ENCODE results near the gene SPSB3.
A peak's percentile ranks its signal among the peaks of the same experiment; 100 is the strongest.

Gene SPSB3

DNA sequence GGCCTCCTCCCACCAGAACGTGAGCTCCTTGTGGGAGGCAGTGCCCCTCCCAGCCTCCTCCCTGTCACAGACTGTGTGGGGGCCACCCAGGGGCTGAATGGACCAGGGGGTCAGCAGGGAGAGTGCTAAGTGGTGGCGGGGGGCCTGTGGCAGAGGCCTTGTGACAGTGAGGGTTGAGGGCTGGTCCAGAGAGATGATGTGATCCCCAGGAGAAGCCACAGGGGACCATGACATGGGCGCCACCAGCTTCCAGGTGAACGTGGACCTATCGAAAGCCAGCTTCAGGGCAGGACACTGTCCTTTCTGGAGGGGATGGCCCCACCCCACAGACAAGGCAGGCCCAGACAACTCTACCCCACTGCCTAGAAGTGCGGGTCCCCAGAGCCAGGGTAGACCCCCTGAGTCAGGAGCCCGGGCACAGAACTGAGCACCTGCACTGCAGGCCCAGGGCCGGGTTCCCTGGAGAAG is 3.1 kb downstream of the SPSB3 start:
- in situ Hi-C loops (cut with HindIII; ENCODE audit: low pct_ligation_motif_present, low pct_unique_long_range_greater_than_20kb, low sequenced_read_pairs), result no loop called here
- DNase-seq, result no peak

DNA sequence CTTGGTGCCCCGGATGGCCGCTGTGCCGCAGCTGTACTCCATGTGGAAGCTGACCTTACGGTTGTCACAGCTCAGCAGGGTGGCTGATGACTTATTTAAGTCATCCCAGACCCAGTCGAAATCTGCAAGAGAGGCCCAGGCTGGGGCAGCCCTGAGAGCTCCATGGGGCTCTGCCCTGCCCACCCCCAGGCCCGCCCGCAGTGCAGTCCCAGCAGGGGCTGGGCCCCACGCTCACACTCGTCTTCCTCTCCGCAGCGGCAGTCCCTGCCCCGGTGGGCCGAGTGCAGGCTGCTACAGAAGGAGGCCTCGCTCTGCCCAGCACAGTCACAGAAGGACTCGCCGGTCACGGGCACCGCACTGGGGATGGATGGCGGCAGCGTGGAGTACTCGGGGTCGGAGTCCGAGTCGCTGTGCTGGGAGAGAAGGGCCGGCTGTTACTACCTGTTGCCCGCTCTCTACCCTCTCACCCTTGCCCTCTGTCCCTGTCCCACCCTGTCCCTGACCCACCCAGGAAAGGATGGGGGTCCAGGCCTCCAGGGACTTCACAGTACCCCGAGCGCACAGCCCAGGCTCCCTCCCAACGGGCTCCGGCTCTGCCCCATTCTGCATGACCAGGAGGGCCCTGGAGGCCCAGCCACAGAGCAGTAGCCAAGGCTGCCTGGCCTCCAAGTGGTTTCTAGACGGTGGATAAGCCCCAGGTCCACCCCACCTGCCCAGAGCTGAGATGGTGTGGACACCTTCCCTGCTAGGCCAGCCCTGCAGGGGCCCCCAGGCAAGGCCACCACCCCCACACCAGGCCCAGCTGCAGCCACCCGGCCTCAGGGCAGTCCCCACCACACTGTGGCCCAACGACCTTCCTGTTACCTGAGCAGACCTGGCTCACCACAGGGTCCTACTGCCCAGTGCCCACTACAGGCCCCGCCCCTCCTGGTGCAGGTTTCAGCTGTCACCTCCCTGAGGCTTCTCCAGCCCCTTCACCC is 3.9 kb downstream of the SPSB3 start:
- DNase-seq, result no peak
- in situ Hi-C loops (cut with HindIII; ENCODE audit: low pct_ligation_motif_present, low pct_unique_long_range_greater_than_20kb, low sequenced_read_pairs), result no loop called here

- in situ Hi-C loops (cut with HindIII; ENCODE audit: low pct_ligation_motif_present, low pct_unique_long_range_greater_than_20kb, low sequenced_read_pairs), result no loop called here
- DNase-seq, result no peak
These were observed 4.8 kb downstream of the SPSB3 start for GRCh38 chr16:1777375-1778199.

GRCh38 chr16:1776991-1777374 is 5.4 kb downstream of the SPSB3 start:
- in situ Hi-C loops (cut with HindIII; ENCODE audit: low pct_ligation_motif_present, low pct_unique_long_range_greater_than_20kb, low sequenced_read_pairs), result no loop called here
- DNase-seq, result no peak

DNA sequence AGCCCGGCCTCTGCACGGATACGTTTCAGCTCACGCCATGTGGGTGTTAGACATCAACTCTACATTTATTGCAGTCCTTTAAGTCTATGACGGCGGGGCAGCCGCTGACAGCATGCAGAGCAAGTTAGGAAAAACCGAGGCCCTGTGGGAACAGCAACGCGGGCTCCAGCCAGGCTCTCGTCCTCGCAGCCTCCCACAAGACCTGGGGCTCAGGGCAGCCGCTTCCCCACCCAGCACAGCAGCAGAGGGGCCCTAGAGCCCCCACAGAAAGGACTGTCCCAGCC is 5.8 kb downstream of the SPSB3 start:
- in situ Hi-C loops (cut with HindIII; ENCODE audit: low pct_ligation_motif_present, low pct_unique_long_range_greater_than_20kb, low sequenced_read_pairs), result no loop called here
- no peak for DNase-seq

DNA sequence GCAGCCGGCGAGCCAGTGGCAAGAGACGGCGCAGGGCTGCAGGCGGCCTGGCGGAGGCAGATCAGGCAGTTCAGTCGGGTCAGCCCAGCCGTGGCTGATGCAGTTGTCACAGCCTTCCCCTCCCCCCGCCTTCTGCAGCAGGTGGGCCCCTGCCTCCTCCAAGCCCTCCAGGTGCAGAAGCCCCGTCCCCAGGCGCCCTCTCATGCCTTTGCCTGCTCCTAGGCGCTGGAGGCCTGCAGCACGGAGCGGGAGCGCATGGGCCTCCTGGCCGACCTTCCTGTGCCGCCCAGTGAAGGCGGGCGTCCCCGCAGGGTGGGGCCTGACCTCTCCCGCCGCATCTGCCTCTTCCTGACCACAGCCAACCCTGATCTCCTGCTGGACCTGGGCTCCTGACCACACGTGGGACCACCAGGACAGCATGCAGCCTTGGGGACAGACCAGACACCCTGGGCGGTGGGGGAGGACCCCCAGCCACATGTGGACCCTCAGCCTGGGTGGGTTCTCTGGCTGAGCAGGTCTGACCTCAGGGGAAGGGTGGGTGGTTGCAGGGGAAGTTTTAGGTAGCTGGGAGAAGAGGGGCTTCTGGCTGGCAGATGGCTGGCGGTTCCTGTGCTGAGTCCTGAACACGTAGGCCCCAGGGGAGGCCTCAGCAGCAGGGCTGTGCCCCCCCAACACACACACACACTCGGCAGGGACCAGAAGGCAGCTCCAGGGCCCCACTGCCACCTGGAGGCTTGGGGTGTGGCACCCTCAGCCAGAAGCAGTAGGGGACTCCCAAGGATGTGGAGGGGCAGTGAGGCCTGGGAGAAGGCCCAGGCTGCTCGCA is 6.3 kb downstream of the SPSB3 start:
- in situ Hi-C loops (cut with HindIII; ENCODE audit: low pct_ligation_motif_present, low pct_unique_long_range_greater_than_20kb, low sequenced_read_pairs), result no loop called here
- no peak for DNase-seq

DNA sequence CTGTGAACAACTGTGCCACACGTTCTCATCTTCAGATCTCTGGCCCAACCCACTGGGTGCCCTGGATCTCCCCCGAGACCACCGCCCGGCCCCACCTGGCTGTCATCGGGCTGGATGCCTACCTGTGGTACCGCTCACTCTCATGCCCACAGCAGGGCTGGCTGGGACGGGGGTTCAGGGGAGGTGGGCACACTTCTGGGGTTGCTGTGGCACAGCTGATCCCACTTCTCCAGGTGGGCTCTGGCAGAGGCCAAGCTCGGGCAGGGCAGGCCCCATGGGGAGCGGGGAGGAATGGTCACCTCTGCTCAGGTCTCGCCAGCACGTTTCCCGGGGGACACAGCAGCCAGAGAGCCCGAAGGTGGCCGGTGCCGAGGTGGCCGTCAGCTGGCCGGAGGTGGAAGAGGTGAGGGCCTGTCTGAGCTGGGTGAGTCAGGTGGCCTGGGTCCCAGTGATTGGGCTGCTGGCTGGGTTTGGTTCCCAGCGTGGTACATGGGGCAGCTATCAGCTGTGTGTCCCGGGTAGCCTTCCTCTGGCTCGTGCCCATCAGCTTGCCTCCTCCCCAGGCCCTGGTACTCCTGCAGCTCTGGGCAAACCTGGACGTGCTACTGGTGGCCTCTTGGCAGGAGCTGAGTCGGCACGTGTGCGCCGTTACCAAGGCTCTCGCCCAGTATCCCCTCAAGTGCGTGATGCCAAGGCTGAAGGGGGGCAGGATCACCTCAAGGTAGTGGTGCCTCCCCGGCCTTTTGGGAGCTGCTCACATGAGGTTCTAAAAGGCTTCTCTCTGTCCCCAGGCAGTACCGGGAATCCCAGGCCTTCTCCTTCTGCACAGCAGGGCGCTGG is 7.1 kb downstream of the SPSB3 start:
- DNase-seq, result no peak
- in situ Hi-C loops (cut with HindIII; ENCODE audit: low pct_ligation_motif_present, low pct_unique_long_range_greater_than_20kb, low sequenced_read_pairs), result no loop called here

GRCh38 chr16:1774448-1774780 is 8.0 kb downstream of the SPSB3 start:
- DNase-seq, result no peak
- in situ Hi-C loops (cut with HindIII; ENCODE audit: low pct_ligation_motif_present, low pct_unique_long_range_greater_than_20kb, low sequenced_read_pairs), result no loop called here

GRCh38 chr16:1773703-1774447 is 8.5 kb downstream of the SPSB3 start:
- in situ Hi-C loops (cut with HindIII; ENCODE audit: low pct_ligation_motif_present, low pct_unique_long_range_greater_than_20kb, low sequenced_read_pairs), result no loop called here
- DNase-seq, result peak; percentile 61

DNA sequence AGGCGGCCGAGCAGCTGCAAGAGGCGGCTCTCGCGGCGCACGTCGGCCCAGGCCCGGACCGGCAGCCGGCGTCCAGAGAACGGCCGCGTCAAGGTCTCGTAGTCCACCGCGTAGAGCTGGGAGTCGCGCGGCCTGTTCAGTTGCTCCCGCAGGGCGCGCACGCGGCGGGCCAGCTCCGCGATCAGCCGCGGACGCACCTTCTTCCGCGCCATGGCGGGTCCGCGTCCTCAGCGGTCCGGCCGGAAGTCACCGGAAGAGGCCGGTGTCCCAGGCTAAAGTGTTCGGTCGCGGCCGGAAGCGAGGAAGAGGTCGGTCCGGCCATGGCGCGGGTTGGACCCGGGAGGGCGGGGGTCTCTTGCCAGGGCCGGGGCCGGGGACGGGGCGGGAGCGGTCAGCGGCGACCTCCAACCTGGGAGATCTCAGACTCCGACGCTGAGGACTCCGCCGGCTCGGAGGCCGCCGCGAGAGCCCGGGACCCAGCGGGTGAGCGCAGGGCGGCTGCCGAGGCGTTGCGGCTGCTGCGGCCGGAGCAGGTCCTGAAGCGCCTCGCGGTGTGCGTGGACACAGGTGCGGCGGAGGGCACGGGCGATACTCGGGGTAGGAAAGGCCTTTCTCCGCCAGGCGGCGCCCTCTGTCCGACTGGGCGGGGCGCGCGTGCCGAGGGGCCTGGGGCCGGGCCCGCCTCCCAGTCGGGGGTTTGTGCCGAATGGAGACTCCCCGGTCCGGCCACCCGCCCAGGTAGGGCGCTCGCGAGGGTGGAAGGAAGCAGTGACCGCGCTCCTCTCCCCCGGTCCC is 9.3 kb downstream of the SPSB3 start, which contains the start of gene MRPS34:
Gene MRPS34, minus strand, starts transcription at position 227 of the 795 bp plus-strand sequence. Its CDS starts 15 bp downstream, at position 212.
- in situ Hi-C loops (cut with HindIII; ENCODE audit: low pct_ligation_motif_present, low pct_unique_long_range_greater_than_20kb, low sequenced_read_pairs), result no loop called here
- peak; percentile 93 for DNase-seq

DNA sequence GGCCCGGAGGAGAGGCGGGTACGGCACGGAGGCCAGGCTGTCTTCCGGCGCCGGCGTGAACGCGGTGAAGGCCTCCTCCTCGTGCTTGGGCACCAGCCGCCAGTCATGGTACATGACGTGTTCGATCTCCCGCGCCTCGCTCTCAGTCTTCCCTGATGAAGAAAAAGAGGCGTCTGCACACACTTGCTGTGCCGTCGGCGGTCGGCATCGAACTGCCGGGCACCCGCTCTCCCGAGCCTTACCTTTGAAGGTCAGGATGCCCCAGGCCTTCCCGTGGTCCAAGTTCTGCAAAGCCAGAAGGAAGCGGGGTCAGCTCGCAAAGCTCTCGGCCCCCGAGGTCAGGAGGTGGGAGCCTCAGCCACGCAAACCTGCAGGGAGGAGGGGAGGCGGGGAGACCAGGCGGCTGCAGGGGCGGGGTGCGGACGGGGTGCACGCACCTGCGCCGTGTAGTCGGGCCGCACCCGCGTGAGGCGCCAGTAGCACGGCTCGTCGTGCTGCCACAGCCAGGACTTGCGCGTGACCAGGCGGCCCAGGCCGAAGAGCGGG is 9.9 kb downstream of the SPSB3 start, which contains the start of gene EME2:
Gene EME2, plus strand, starts transcription at position 449 of the 546 bp plus-strand sequence. CDS start 418 bp downstream, outside the sequence.
- in situ Hi-C loops (cut with HindIII; ENCODE audit: low pct_ligation_motif_present, low pct_unique_long_range_greater_than_20kb, low sequenced_read_pairs), result no loop called here
- DNase-seq, result peak; percentile 56

DNA sequence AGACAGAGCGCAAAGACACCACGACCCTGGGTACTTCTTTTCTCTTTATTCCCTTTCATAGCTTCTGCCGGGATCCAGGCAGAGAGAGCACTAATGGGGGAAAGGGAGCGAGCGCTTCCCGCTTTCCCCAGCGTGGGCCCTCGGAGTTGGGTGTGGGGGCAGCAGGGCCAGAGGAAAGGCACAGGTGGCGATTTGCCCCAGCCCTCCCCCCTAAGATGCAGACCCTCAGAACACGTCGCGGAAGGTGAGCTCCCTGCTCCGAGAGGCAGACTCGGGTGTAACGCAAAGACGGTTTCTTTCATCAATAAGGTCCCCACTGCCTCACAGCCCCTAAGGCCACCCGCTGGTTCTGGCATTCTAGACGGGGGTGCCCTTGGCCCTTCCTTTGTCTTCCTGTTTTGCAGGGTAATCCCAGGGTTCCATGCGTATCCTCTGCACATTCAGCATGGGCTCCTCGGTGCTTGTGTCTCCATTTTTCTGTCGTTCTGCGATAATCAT is 10.5 kb downstream of the SPSB3 start:
- in situ Hi-C loops (cut with HindIII; ENCODE audit: low pct_ligation_motif_present, low pct_unique_long_range_greater_than_20kb, low sequenced_read_pairs), result no loop called here
- no peak for DNase-seq

DNA sequence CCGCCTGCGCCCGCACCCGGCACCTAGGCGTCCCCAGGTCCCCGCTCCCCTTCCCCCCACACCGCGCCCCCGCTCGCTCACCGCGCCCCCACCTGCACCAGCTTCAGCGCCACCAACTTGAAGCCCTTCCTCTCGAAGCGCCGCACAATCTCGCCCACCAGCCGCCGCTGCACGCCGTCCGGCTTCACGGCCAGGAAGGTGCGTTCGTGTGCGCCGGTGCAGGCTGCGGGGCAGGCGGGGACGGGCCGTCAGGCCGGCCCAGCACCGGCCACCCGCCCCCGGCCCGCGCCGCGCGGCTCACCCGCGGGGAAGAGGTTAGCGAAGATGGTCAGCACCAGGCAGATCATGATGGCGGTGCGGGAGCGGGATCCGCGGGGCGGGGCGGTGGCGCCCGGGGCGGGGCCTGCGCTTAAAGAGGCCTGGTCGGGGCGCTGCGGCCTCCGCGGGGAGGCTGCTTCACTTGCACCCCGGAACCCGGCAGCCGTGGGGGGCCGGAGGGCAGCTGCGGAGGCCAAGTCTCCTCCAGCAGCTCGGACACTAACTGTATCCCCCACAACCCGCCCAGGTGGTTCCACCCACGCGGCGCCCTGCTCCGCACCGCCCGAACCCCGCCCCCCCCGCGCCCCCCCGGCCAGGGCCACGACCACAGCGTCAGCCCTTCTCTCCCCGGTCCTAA is 11.0 kb downstream of the SPSB3 start, which contains the start of gene NME3:
Gene NME3, minus strand, starts transcription at position 356 of the 676 bp plus-strand sequence. Its CDS starts 9 bp downstream, at position 347.
- DNase-seq, result peak; percentile 80
- in situ Hi-C loops (cut with HindIII; ENCODE audit: low pct_ligation_motif_present, low pct_unique_long_range_greater_than_20kb, low sequenced_read_pairs), result no loop called here

GRCh38 chr16:1770328-1771187 is 11.8 kb downstream of the SPSB3 start:
- in situ Hi-C loops (cut with HindIII; ENCODE audit: low pct_ligation_motif_present, low pct_unique_long_range_greater_than_20kb, low sequenced_read_pairs), result no loop called here
- peak; percentile 39 for DNase-seq
